GM18526 (cell line): ENCODE results near the gene INPP4A.
A peak's percentile ranks its signal among the peaks of the same experiment; 100 is the strongest.

ENCODE experiments used
- POLR2A ChIP-seq: IDR thresholded peaks from 3 replicates; pipeline ENCODE4 v1.6.1; 2011; ENCODE audit not compliant: insufficient read length; ENCODE audit errors: extremely low read depth

INPP4A gene

GRCh38 chr2:98477506-98477905 is 32.8 kb downstream of the INPP4A start:
- no peak for TF ChIP-seq POLR2A

- TF ChIP-seq POLR2A = no peak
These were observed 33.5 kb downstream of the INPP4A start for GRCh38 chr2:98478088-98478551.

- TF ChIP-seq POLR2A = no peak
These were observed 34.2 kb downstream of the INPP4A start for GRCh38 chr2:98478907-98479306.

- TF ChIP-seq POLR2A = no peak
These were observed 34.7 kb downstream of the INPP4A start for GRCh38 chr2:98479371-98479770.

GRCh38 chr2:98479959-98480524 is 35.4 kb downstream of the INPP4A start:
- TF ChIP-seq POLR2A = peak; percentile 59

GRCh38 chr2:98480598-98480997 is 35.9 kb downstream of the INPP4A start:
- no peak for TF ChIP-seq POLR2A

GRCh38 chr2:98482362-98482761 is 37.7 kb downstream of the INPP4A start:
- no peak for TF ChIP-seq POLR2A

GRCh38 chr2:98483257-98483861 is 38.7 kb downstream of the INPP4A start:
- no peak for TF ChIP-seq POLR2A

GRCh38 chr2:98484121-98484557 is 39.5 kb downstream of the INPP4A start:
- TF ChIP-seq POLR2A = no peak

- TF ChIP-seq POLR2A = no peak
These were observed 40.2 kb downstream of the INPP4A start for GRCh38 chr2:98484652-98485452.

- no peak for TF ChIP-seq POLR2A
These were observed 40.7 kb downstream of the INPP4A start for GRCh38 chr2:98485453-98485755.

- no peak for TF ChIP-seq POLR2A
These were observed 41.8 kb downstream of the INPP4A start for GRCh38 chr2:98486374-98486981.

- no peak for TF ChIP-seq POLR2A
These were observed 42.6 kb downstream of the INPP4A start for GRCh38 chr2:98487101-98487805.

GRCh38 chr2:98487806-98488189 is 43.1 kb downstream of the INPP4A start:
- TF ChIP-seq POLR2A = no peak

- TF ChIP-seq POLR2A = no peak
These were observed 43.6 kb downstream of the INPP4A start for GRCh38 chr2:98488252-98488651.
